DND-41 (cell line): ENCODE measurements around the gene CCDC51.

Experiments used
- ATAC-seq: fragments of 200-7000 bp; cut with Tn5 transposase; 3 replicates; pipeline ENCODE4 v1.9.1; 2021; ENCODE audit warnings: low read depth; ENCODE audit not compliant: insufficient read depth
- DNase-seq: peaks from one replicate; pipeline ENCODE4 v3.0.0-alpha.2; 2020
- H2AFZ ChIP-seq: 2 replicates; pipeline ENCODE4 v1.6.0; 2012; ENCODE audit warnings: low read depth, low read length
- H3K27ac ChIP-seq: 2 replicates; pipeline ENCODE4 v1.5.1; 2012; ENCODE audit warnings: low read length, inconsistent platforms
- H3K27me3 ChIP-seq: fragments of 200-600 bp; sonication (generic); 2 replicates; pipeline ENCODE4 v1.6.0; 2012; ENCODE audit warnings: low read length, mild to moderate bottlenecking, inconsistent platforms; ENCODE audit not compliant: insufficient read depth, poor library complexity
- H3K36me3 ChIP-seq: 2 replicates; pipeline ENCODE4 v1.5.1; 2012; ENCODE audit warnings: low read length, inconsistent platforms; ENCODE audit not compliant: insufficient read depth
- H3K4me1 ChIP-seq: 2 replicates; pipeline ENCODE4 v1.5.1; 2012; ENCODE audit warnings: mild to moderate bottlenecking, low read length; ENCODE audit not compliant: insufficient read depth
- H3K4me2 ChIP-seq: 2 replicates; pipeline ENCODE4 v1.6.0; 2012; ENCODE audit warnings: mild to moderate bottlenecking, moderate library complexity, low read length, inconsistent platforms; ENCODE audit not compliant: insufficient read depth
- H3K4me3 ChIP-seq, 2 experiments: fragments of 200-600 bp in 1 of 2; shearing (Covaris generic) in 1 of 2; 2 replicates each; pipeline ENCODE4 v1.5.1; 2012 to 2016; ENCODE audit warnings: inconsistent platforms in 2 of 2, low read length in 2 of 2, mild to moderate bottlenecking in 2 of 2, low read depth in 1 of 2, moderate library complexity in 1 of 2
- H3K79me2 ChIP-seq: 2 replicates; pipeline ENCODE4 v1.6.0; 2012; ENCODE audit warnings: low read length, inconsistent platforms; ENCODE audit not compliant: insufficient read depth
- H3K9ac ChIP-seq: 2 replicates; pipeline ENCODE4 v1.6.0; 2012; ENCODE audit warnings: low read depth, mild to moderate bottlenecking, inconsistent platforms, low read length, moderate library complexity
- H3K9me3 ChIP-seq: 2 replicates; pipeline ENCODE4 v1.5.1; 2012; ENCODE audit warnings: low read length, moderate library complexity, mild to moderate bottlenecking, inconsistent platforms; ENCODE audit not compliant: insufficient read depth, severe bottlenecking
- H4K20me1 ChIP-seq: 2 replicates; pipeline ENCODE4 v1.6.0; 2012; ENCODE audit warnings: low read length; ENCODE audit not compliant: insufficient read depth
- CTCF ChIP-seq: IDR thresholded peaks from 2 replicates; pipeline ENCODE4 v1.5.1; 2012; ENCODE audit warnings: borderline replicate concordance, low read length, moderate library complexity, mild to moderate bottlenecking; ENCODE audit not compliant: poor library complexity, severe bottlenecking; ENCODE audit errors: extremely low read depth
- EZH2 ChIP-seq: IDR thresholded peaks from 3 replicates; pipeline ENCODE4 v1.6.1; 2012; ENCODE audit warnings: borderline replicate concordance, low read depth, mild to moderate bottlenecking, moderate library complexity, low read length, inconsistent platforms; ENCODE audit not compliant: severe bottlenecking

CCDC51 gene

DNA sequence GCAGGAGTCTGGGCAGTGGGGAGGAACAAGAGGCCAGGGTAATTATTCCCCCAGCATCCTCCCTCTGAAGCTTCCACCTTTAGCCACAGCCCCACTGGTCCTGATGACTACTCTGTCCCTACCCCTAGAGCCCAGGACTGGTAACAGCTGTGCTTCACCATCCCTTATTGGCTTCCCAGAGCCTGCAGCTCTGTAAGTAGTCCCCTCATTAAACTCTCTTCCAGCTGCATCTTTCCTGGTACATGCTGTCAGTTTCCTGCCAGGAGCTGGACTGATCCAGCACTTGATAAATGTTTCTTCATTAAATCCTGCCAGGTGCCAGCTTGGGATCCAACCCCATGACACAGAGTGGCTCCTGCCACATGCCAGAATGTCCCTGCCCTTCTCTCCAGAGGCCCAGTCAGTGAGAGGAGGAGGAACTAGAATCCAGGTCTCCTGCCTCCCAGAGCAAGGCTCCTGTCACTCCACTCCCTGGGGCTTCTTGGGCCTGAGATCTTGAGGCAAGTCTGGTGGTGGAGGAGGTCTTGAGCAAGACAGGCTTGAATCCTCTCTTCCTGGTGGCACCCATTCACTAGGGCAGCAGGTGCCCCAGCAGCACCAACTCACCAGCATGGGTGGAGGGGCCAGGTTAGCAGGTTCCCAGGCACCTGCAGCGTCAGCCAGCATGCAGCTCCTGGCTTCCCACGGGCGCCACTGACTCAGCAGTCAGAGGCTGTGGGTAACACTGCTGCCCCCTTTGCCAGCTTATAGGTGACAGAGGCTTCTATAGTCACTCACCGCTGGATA is 40.3 kb downstream of the CCDC51 start:
- H3K4me1 ChIP-seq = no peaks in the 10 kb centered on the region
- no peaks in the 10 kb centered on the region for H4K20me1 ChIP-seq
- H3K4me3 ChIP-seq = no peak overlapping the region
- H3K27ac ChIP-seq = no peak overlapping the region
- H3K36me3 ChIP-seq = no peaks in the 10 kb centered on the region
- no peak for TF ChIP-seq CTCF
- TF ChIP-seq EZH2 = no peak
- no peak overlapping the region for H2AFZ ChIP-seq
- peaks cover 3% of the 10 kb centered on the region for H3K27me3 ChIP-seq
- no peaks in the 10 kb centered on the region for H3K9me3 ChIP-seq
- no peak overlapping the region for H3K4me2 ChIP-seq
- no peak for ATAC-seq
- H3K9ac ChIP-seq = no peak overlapping the region
- no peaks in the 10 kb centered on the region for H3K79me2 ChIP-seq
- no peak for DNase-seq

- H2AFZ ChIP-seq = no peak overlapping the region
- H4K20me1 ChIP-seq = no peaks in the 10 kb centered on the region
- H3K4me2 ChIP-seq = no peak overlapping the region
- H3K27ac ChIP-seq = no peak overlapping the region
- no peak overlapping the region for H3K9ac ChIP-seq
- H3K4me1 ChIP-seq = no peaks in the 10 kb centered on the region
- H3K79me2 ChIP-seq = no peaks in the 10 kb centered on the region
- DNase-seq (no peak), ATAC-seq (no peak)
- peaks cover 3% of the 10 kb centered on the region for H3K27me3 ChIP-seq
- H3K4me3 ChIP-seq = no peak overlapping the region
- TF ChIP-seq CTCF = no peak
- no peak for TF ChIP-seq EZH2
- H3K36me3 ChIP-seq = no peaks in the 10 kb centered on the region
- no peaks in the 10 kb centered on the region for H3K9me3 ChIP-seq
These were observed 41.1 kb downstream of the CCDC51 start for GRCh38 chr3:48398701-48399386.

DNA sequence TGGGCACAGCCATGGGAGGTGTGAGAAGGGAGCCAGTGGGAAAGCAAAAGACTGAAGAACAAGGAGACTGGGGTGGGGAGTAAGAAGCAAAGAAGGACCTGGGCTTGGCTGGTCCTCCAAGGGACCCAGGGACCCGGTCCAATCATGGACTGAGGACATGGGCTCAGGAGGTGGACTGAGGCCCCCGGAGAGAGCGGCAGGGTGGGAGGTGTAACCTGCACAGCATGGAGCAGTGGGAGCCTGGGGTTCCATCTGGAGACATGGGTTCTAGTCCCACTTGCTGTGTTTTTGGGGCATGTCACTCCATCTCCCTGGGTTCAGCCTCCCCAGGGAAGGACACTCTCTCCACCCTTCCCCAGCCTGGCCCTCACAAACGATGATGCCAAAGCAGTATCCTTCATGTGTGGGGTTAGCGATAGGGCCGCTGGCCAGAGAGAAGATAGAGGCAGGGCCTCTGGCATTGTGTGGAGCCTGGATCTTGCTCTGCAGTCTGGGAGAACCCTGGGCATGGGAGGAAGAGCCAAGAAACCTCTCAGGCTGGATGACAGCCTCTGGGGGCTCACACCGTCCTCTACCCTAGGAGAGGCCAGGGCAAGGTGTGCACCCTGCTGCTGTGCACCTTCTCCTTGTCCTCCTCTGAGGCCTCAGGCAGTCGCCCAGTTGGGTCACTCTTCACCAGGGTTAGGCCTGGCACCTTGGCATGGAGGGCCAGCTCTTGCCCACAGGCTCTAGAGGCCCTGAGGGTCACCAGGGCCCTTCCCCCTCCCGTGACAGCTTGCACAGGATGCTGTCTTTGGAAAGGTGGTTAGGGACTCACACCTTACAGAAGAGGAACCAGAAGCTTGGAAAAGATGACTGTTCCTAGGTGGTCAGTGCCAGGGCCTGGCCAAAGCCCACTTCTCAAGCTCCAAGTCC is 41.9 kb downstream of the CCDC51 start:
- Histone ChIP-seq H3K36me3 (no peaks in the 10 kb centered on the region), H3K27ac (no peak overlapping the region), H2AFZ (no peak overlapping the region), H3K4me3 (no peak overlapping the region), H4K20me1 (no peaks in the 10 kb centered on the region), H3K9me3 (no peaks in the 10 kb centered on the region), H3K4me1 (no peaks in the 10 kb centered on the region), H3K9ac (no peak overlapping the region), H3K4me2 (no peak overlapping the region), H3K79me2 (no peaks in the 10 kb centered on the region), H3K27me3 (peaks cover 3% of the 10 kb centered on the region)
- TF ChIP-seq CTCF = no peak
- TF ChIP-seq EZH2 = no peak
- ATAC-seq = no peak
- DNase-seq = no peak
